GM23248 (cell line): ENCODE measurements around the gene HIF1AN. TPM values are rescaled to one million over a fixed set of nuclear protein-coding genes. Genes with fewer than 3 reads are reported as not detected.
A peak's percentile ranks its signal among the peaks of the same experiment; 100 is the strongest.

Experiments
- DNase-seq: peaks from one replicate; pipeline ENCODE4 v3.0.0-alpha.2; 2015
- H2AFZ ChIP-seq: fragments of 200-600 bp; sonication (generic); 2 replicates; pipeline ENCODE4 v1.6.1; 2016; ENCODE audit warnings: antibody characterized with exemption
- H3F3A ChIP-seq: fragments of 200-600 bp; sonication (generic); 2 replicates; pipeline ENCODE4 v1.6.1; 2016; ENCODE audit warnings: mild to moderate bottlenecking, antibody characterized with exemption, mixed run types; ENCODE audit not compliant: insufficient read depth
- H3K27ac ChIP-seq: fragments of 200-600 bp; sonication (generic); 2 replicates; pipeline ENCODE4 v1.5.1; 2016; ENCODE audit warnings: mild to moderate bottlenecking
- H3K27me3 ChIP-seq: fragments of 200-600 bp; sonication (generic); replicated peaks from 2 replicates; pipeline ENCODE4 v1.6.1; 2016; ENCODE audit warnings: mild to moderate bottlenecking; ENCODE audit not compliant: insufficient read depth
- H3K36me3 ChIP-seq: fragments of 200-600 bp; sonication (generic); 2 replicates; pipeline ENCODE4 v1.6.1; 2016; ENCODE audit warnings: low read depth, mild to moderate bottlenecking
- H3K4me1 ChIP-seq: fragments of 200-600 bp; sonication (generic); 2 replicates; pipeline ENCODE4 v1.6.1; 2016; ENCODE audit warnings: mild to moderate bottlenecking; ENCODE audit not compliant: insufficient read depth
- H3K4me2 ChIP-seq: fragments of 200-600 bp; sonication (generic); one replicate; pipeline ENCODE4 v1.6.1; 2016; ENCODE audit warnings: mild to moderate bottlenecking; ENCODE audit not compliant: unreplicated experiment
- H3K4me3 ChIP-seq: fragments of 200-600 bp; sonication (generic); 2 replicates; pipeline ENCODE4 v1.5.1; 2016; ENCODE audit warnings: mild to moderate bottlenecking
- H3K79me2 ChIP-seq: fragments of 200-600 bp; sonication (generic); 2 replicates; pipeline ENCODE4 v1.6.1; 2016; ENCODE audit warnings: mild to moderate bottlenecking; ENCODE audit not compliant: insufficient read depth
- H3K9ac ChIP-seq: fragments of 200-600 bp; sonication (generic); 2 replicates; pipeline ENCODE4 v1.6.1; 2016; ENCODE audit warnings: mild to moderate bottlenecking
- H3K9me2 ChIP-seq: fragments of 200-600 bp; sonication (generic); 2 replicates; pipeline ENCODE4 v1.6.1; 2016; ENCODE audit warnings: mixed run types, mild to moderate bottlenecking, moderate library complexity; ENCODE audit not compliant: insufficient read depth
- H3K9me3 ChIP-seq: fragments of 200-600 bp; sonication (generic); one replicate; pipeline ENCODE4 v1.6.1; 2017; ENCODE audit warnings: low read depth
- H4K20me1 ChIP-seq: fragments of 200-600 bp; sonication (generic); 2 replicates; pipeline ENCODE4 v1.6.0; 2016; ENCODE audit not compliant: insufficient read depth
- EZH2 ChIP-seq: fragments of 200-600 bp; sonication (generic); IDR thresholded peaks from 2 replicates; pipeline ENCODE4 v1.6.1; 2018; ENCODE audit warnings: antibody characterized with exemption, mild to moderate bottlenecking; ENCODE audit not compliant: insufficient read depth, poor library complexity, severe bottlenecking
- EZH2phosphoT487 ChIP-seq: fragments of 200-600 bp; sonication (generic); IDR thresholded peaks from 2 replicates; pipeline ENCODE4 v1.6.1; 2018; ENCODE audit warnings: antibody characterized with exemption, moderate library complexity, mild to moderate bottlenecking, low read depth; ENCODE audit not compliant: insufficient read depth
- WGBS, 2 experiments: methylation state at CpG; one replicate each; pipeline ENCODE4 v1.1.6; 2015 to 2017; ENCODE audit warnings: low lambda C conversion rate in 2 of 2, low coverage in 1 of 2; ENCODE audit errors: missing lambda C conversion rate in 2 of 2; 5-methylcytosine and 5-hydroxymethylcytosine counted together
- in situ Hi-C: fragments of 300-500 bp; cut with MboI; formaldehyde crosslinking; loops from 2 replicates; pipeline ENCODE4 v1.15.0; 2020
- polyA plus RNA-seq: library from polyadenylated mRNA; unstranded; fragments of >200 nt; fragmentation: Nextera tagmentation; extraction: Ambion mirVana; gene quantifications from 2 replicates; pipeline ENCODE4 v1.2.1, GENCODE V29; 2016
- total RNA-seq: library from RNA; depleted of rRNA; stranded (reverse); fragments of >200 nt; shearing (Covaris generic); gene quantifications from 2 replicates; pipeline ENCODE4 v1.2.3, GENCODE V29; 2014

Gene HIF1AN
- total and polyA plus RNA-seq, 2 experiments from 2014 or later = 9.8 to 35.2 TPM

- Histone ChIP-seq H3K9me3 (no peaks in the 10 kb centered on the region), H3K9ac (no peak overlapping the region), H3K36me3 (no peaks in the 10 kb centered on the region), H3K4me3 (no peak overlapping the region), H3K4me2 (no peak overlapping the region), H3K4me1 (peaks cover 31% of the 10 kb centered on the region), H4K20me1 (no peaks in the 10 kb centered on the region), H3F3A (peaks cover 21% of the 10 kb centered on the region), H2AFZ (no peak overlapping the region), H3K79me2 (no peaks in the 10 kb centered on the region), H3K9me2 (no peaks in the 10 kb centered on the region), H3K27ac (no peak overlapping the region), H3K27me3 (no peaks in the 10 kb centered on the region)
- DNase-seq = no peak
- WGBS, 2 experiments = 100% methylated on average over 2 of the region's 2 CpGs
- TF ChIP-seq EZH2phosphoT487 = no peak
- no peak for TF ChIP-seq EZH2
- in situ Hi-C loops = no loop called here
Measured at GRCh38 chr10:100505164-100505563, 30.6 kb upstream of the HIF1AN start.

- Histone ChIP-seq H3K9me3 (no peaks in the 10 kb centered on the region), H3K36me3 (no peaks in the 10 kb centered on the region), H3K27me3 (no peaks in the 10 kb centered on the region), H3K4me2 (peak overlapping the region; percentile 12), H3K79me2 (no peaks in the 10 kb centered on the region), H3K4me1 (peaks cover 27% of the 10 kb centered on the region), H3F3A (peaks cover 21% of the 10 kb centered on the region), H4K20me1 (no peaks in the 10 kb centered on the region), H3K27ac (peak overlapping the region; percentile 19; the same call in 1 of the 2 replicates), H2AFZ (no peak overlapping the region), H3K4me3 (no peak overlapping the region), H3K9ac (no peak overlapping the region), H3K9me2 (no peaks in the 10 kb centered on the region)
- DNase-seq = peak; percentile 90
- in situ Hi-C loops = no loop called here
- WGBS, 2 experiments = 36 to 37% methylated on average over 5 of the region's 5 CpGs
- TF ChIP-seq EZH2phosphoT487 (no peak), EZH2 (no peak)
Measured at GRCh38 chr10:100506596-100507356, 29.0 kb upstream of the HIF1AN start.

- Histone ChIP-seq H3K4me3 (no peak overlapping the region), H3K4me1 (peaks cover 27% of the 10 kb centered on the region), H3K4me2 (no peak overlapping the region), H3K27me3 (no peaks in the 10 kb centered on the region), H3K27ac (no peak overlapping the region), H3F3A (peaks cover 21% of the 10 kb centered on the region), H4K20me1 (no peaks in the 10 kb centered on the region), H2AFZ (no peak overlapping the region), H3K9ac (no peak overlapping the region), H3K36me3 (no peaks in the 10 kb centered on the region), H3K79me2 (no peaks in the 10 kb centered on the region), H3K9me3 (no peaks in the 10 kb centered on the region), H3K9me2 (no peaks in the 10 kb centered on the region)
- no peak for TF ChIP-seq EZH2
- TF ChIP-seq EZH2phosphoT487 = no peak
- no peak for DNase-seq
- 96 to 97% methylated on average over 5 of the region's 5 CpGs for WGBS, 2 experiments
- in situ Hi-C loops = no loop called here
Measured at GRCh38 chr10:100507357-100507732, 28.4 kb upstream of the HIF1AN start.

GRCh38 chr10:100508266-100508665 is 27.5 kb upstream of the HIF1AN start:
- WGBS, 2 experiments = 23 to 31% methylated on average over 1 of the region's 1 CpG
- Histone ChIP-seq H3K27me3 (no peaks in the 10 kb centered on the region), H3K4me3 (no peak overlapping the region), H3K4me2 (no peak overlapping the region), H3K4me1 (peaks cover 27% of the 10 kb centered on the region), H4K20me1 (no peaks in the 10 kb centered on the region), H3K9me3 (no peaks in the 10 kb centered on the region), H3K9ac (no peak overlapping the region), H3K27ac (no peak overlapping the region), H3K79me2 (no peaks in the 10 kb centered on the region), H2AFZ (no peak overlapping the region), H3F3A (peaks cover 21% of the 10 kb centered on the region), H3K9me2 (no peaks in the 10 kb centered on the region), H3K36me3 (no peaks in the 10 kb centered on the region)
- no peak for DNase-seq
- in situ Hi-C loops = no loop called here
- TF ChIP-seq EZH2 (no peak), EZH2phosphoT487 (no peak)
